ENCODE measurements around the gene GABRG3.

The GABRG3 gene

GRCh38 chr15:26945046-26945445 is 25.9 kb upstream of the GABRG3 start:
- Histone ChIP-seq H3K27ac (no peak overlapping the region), H3K27me3 (replicated peaks) (no peaks in the 10 kb centered on the region), H3K36me3 (replicated peaks) (no peaks in the 10 kb centered on the region), H3K4me3 (ENCODE audit: low read depth, low read length) (no peak overlapping the region)
- in situ Hi-C loops (cut with HindIII; ENCODE audit: low pct_ligation_motif_present, low sequenced_read_pairs), result loop anchor here (25.0 kb wide), 1 partner anchor 92 kb away; no protein-coding TSS in a partner anchor
- DNase-seq, result no peak
- no peak for TF ChIP-seq CTCF (IDR thresholded peaks at IDR 0.05; ENCODE audit: low read depth, low read length, missing control alignments)

GRCh38 chr15:26950001-26950400 is 21.0 kb upstream of the GABRG3 start:
- Histone ChIP-seq H3K4me3 (ENCODE audit: low read depth, low read length) (no peak overlapping the region), H3K27me3 (replicated peaks) (no peaks in the 10 kb centered on the region), H3K27ac (no peak overlapping the region), H3K36me3 (replicated peaks) (no peaks in the 10 kb centered on the region)
- DNase-seq, result no peak
- TF ChIP-seq CTCF (IDR thresholded peaks at IDR 0.05; ENCODE audit: low read depth, low read length, missing control alignments), result no peak
- in situ Hi-C loops (cut with HindIII; ENCODE audit: low pct_ligation_motif_present, low sequenced_read_pairs), result no loop called here

- H3K27me3 ChIP-seq (replicated peaks), result no peaks in the 10 kb centered on the region
- in situ Hi-C loops (cut with HindIII; ENCODE audit: low pct_ligation_motif_present, low sequenced_read_pairs), result no loop called here
- no peak for DNase-seq
- H3K36me3 ChIP-seq (replicated peaks), result no peaks in the 10 kb centered on the region
- TF ChIP-seq CTCF (IDR thresholded peaks at IDR 0.05; ENCODE audit: low read depth, low read length, missing control alignments), result no peak
- no peak overlapping the region for H3K4me3 ChIP-seq (ENCODE audit: low read depth, low read length)
- no peak overlapping the region for H3K27ac ChIP-seq
These were observed 16.6 kb upstream of the GABRG3 start for GRCh38 chr15:26954403-26954802.

GRCh38 chr15:26967719-26968269 is 3.2 kb upstream of the GABRG3 start:
- Histone ChIP-seq H3K27me3 (replicated peaks) (no peaks in the 10 kb centered on the region), H3K36me3 (replicated peaks) (no peaks in the 10 kb centered on the region), H3K27ac (no peak overlapping the region), H3K4me3 (ENCODE audit: low read depth, low read length) (peak overlapping the region; percentile 49)
- no peak for TF ChIP-seq CTCF (IDR thresholded peaks at IDR 0.05; ENCODE audit: low read depth, low read length, missing control alignments)
- DNase-seq, result no peak
- in situ Hi-C loops (cut with HindIII; ENCODE audit: low pct_ligation_motif_present, low sequenced_read_pairs), result no loop called here

GRCh38 chr15:26968806-26969205 is 2.2 kb upstream of the GABRG3 start:
- no peak for DNase-seq
- in situ Hi-C loops (cut with HindIII; ENCODE audit: low pct_ligation_motif_present, low sequenced_read_pairs), result no loop called here
- Histone ChIP-seq H3K27ac (no peak overlapping the region), H3K36me3 (replicated peaks) (no peaks in the 10 kb centered on the region), H3K4me3 (ENCODE audit: low read depth, low read length) (no peak overlapping the region), H3K27me3 (replicated peaks) (no peaks in the 10 kb centered on the region)
- TF ChIP-seq CTCF (IDR thresholded peaks at IDR 0.05; ENCODE audit: low read depth, low read length, missing control alignments), result no peak
